BE2C (cell line): Measurements from ENCODE around the gene CORO2B.

Experiments
- DNase-seq: peaks from one replicate; pipeline ENCODE4 v3.0.0-alpha.2; 2020
- H3K27me3 ChIP-seq: fragments of 250-450 bp; sonication (Bioruptor Pico); 2 replicates; pipeline ENCODE4 v1.5.1; 2020; ENCODE audit warnings: mild to moderate bottlenecking
- H3K36me3 ChIP-seq: fragments of 250-450 bp; sonication (Bioruptor Pico); 2 replicates; pipeline ENCODE4 v1.5.1; 2020; ENCODE audit warnings: mild to moderate bottlenecking
- H3K4me1 ChIP-seq: fragments of 250-450 bp; sonication (Bioruptor Pico); 2 replicates; pipeline ENCODE4 v1.5.1; 2020
- H3K4me3 ChIP-seq: 2 replicates; pipeline ENCODE4 v1.5.1; 2011; ENCODE audit warnings: low read depth, low read length
- H3K9me3 ChIP-seq: fragments of 250-450 bp; sonication (Bioruptor Pico); 2 replicates; pipeline ENCODE4 v1.5.1; 2020
- CTCF ChIP-seq: IDR thresholded peaks from 2 replicates; pipeline ENCODE4 v1.5.1; 2012; ENCODE audit warnings: mild to moderate bottlenecking, low read depth, low read length

The CORO2B gene

GRCh38 chr15:68663526-68663925 lies 84.7 kb downstream of the CORO2B start:
- no peak for DNase-seq
- Histone ChIP-seq H3K36me3 (no peaks in the 10 kb centered on the region), H3K9me3 (no peaks in the 10 kb centered on the region), H3K27me3 (no peaks in the 10 kb centered on the region), H3K4me1 (no peaks in the 10 kb centered on the region), H3K4me3 (no peak overlapping the region)
- TF ChIP-seq CTCF: no peak

- DNase-seq: no peak
These were observed 87.5 kb downstream of the CORO2B start for GRCh38 chr15:68666120-68666811.

GRCh38 chr15:68666812-68667450 lies 88.1 kb downstream of the CORO2B start:
- Histone ChIP-seq H3K27me3 (no peaks in the 10 kb centered on the region), H3K4me3 (no peak overlapping the region), H3K9me3 (no peaks in the 10 kb centered on the region), H3K4me1 (no peaks in the 10 kb centered on the region), H3K36me3 (no peaks in the 10 kb centered on the region)
- no peak for DNase-seq
- TF ChIP-seq CTCF: no peak

More at GRCh38 chr15:68666120-68666811, 87.5 kb downstream of the CORO2B start:
- Histone ChIP-seq H3K36me3 (no peaks in the 10 kb centered on the region), H3K4me1 (no peaks in the 10 kb centered on the region), H3K4me3 (no peak overlapping the region), H3K27me3 (no peaks in the 10 kb centered on the region), H3K9me3 (no peaks in the 10 kb centered on the region)
- no peak for TF ChIP-seq CTCF

GRCh38 chr15:68667800-68668625 lies 89.2 kb downstream of the CORO2B start:
- Histone ChIP-seq H3K36me3 (no peaks in the 10 kb centered on the region), H3K4me3 (no peak overlapping the region), H3K4me1 (no peaks in the 10 kb centered on the region), H3K27me3 (no peaks in the 10 kb centered on the region), H3K9me3 (no peaks in the 10 kb centered on the region)
- no peak for DNase-seq
- no peak for TF ChIP-seq CTCF

GRCh38 chr15:68668926-68669600 lies 90.3 kb downstream of the CORO2B start:
- no peak overlapping the region for H3K4me3 ChIP-seq
- TF ChIP-seq CTCF: no peak
- no peak for DNase-seq
- H3K9me3 ChIP-seq: no peaks in the 10 kb centered on the region
- H3K4me1 ChIP-seq: no peaks in the 10 kb centered on the region
- H3K36me3 ChIP-seq: no peaks in the 10 kb centered on the region
- no peaks in the 10 kb centered on the region for H3K27me3 ChIP-seq
